B cell (primary cell): ENCODE results near the gene KCND1. TPM values are rescaled to one million over a fixed set of nuclear protein-coding genes. Genes with fewer than 3 reads are reported as not detected.

Experiments
- ATAC-seq: fragments of 200-7000 bp; cut with Tn5 transposase; one replicate; pipeline ENCODE4 v1.10.0; 2021; ENCODE audit warnings: low read depth, mild to moderate bottlenecking, moderate number of reproducible peaks, moderate library complexity
- CTCF ChIA-PET: fragments of 350-600 bp; sonication (Branson Sonifier 250); formaldehyde crosslinking; loops from one replicate; lab custom pipeline; 2021; ENCODE audit warnings: antibody characterized with exemption, inconsistent platforms; lab: Charles Lee
- POLR2A ChIA-PET: fragments of 350-600 bp; sonication (Branson Sonifier 250); formaldehyde crosslinking; loops from one replicate; lab custom pipeline; 2021; ENCODE audit warnings: antibody characterized with exemption; lab: Charles Lee
- DNase-seq: peaks from one replicate; pipeline ENCODE4 v3.0.0; 2013
- H2AFZ ChIP-seq: 2 replicates; pipeline ENCODE4 v1.6.1; 2012; ENCODE audit warnings: mild to moderate bottlenecking, low read depth, low read length; ENCODE audit not compliant: insufficient read depth, poor library complexity, severe bottlenecking
- H3K27ac ChIP-seq, 2 donors: 1 replicate in 1 of 2; 2 replicates in 1 of 2; pipeline ENCODE4 v1.5.1; 2012 to 2013; ENCODE audit warnings: low read length in 2 of 2, mild to moderate bottlenecking in 2 of 2, moderate library complexity in 1 of 2
- H3K27me3 ChIP-seq, 4 experiments: fragments of 200-600 bp in 1 of 4; sonication (generic) in 1 of 4; replicated peaks in 1 of 4; 1 replicate in 2 of 4; 2 replicates in 2 of 4; pipeline versions ENCODE4 v1.6.1 to v1.7.0; 2013 to 2016; ENCODE audit warnings: low read length in 3 of 4, mild to moderate bottlenecking in 2 of 4, mixed read lengths in 1 of 4, moderate library complexity in 1 of 4; ENCODE audit not compliant: insufficient read depth in 4 of 4, control insufficient read depth in 3 of 4; ENCODE audit errors: control extremely low read depth in 1 of 4
- H3K36me3 ChIP-seq, 2 experiments: replicated peaks in 1 of 2; 1 replicate in 1 of 2; 2 replicates in 1 of 2; pipeline versions ENCODE4 v1.6.1 to v1.7.1; 2013; ENCODE audit warnings: low read length in 1 of 2; ENCODE audit not compliant: insufficient read depth in 2 of 2, control insufficient read depth in 1 of 2; ENCODE audit errors: control extremely low read depth in 1 of 2, extremely low read depth in 1 of 2
- H3K4me1 ChIP-seq, 2 donors: fragments of 200-600 bp in 1 of 2; sonication (generic) in 1 of 2; 1 replicate in 1 of 2; 2 replicates in 1 of 2; pipeline versions ENCODE4 v1.5.1 to v1.6.1; 2013 to 2017; ENCODE audit warnings: low read length in 2 of 2; ENCODE audit not compliant: control insufficient read depth in 2 of 2, insufficient read depth in 2 of 2
- H3K4me2 ChIP-seq: replicated peaks from 2 replicates; pipeline ENCODE3; 2012; ENCODE audit warnings: mild to moderate bottlenecking, low read depth, low read length; ENCODE audit not compliant: poor library complexity, severe bottlenecking
- H3K4me3 ChIP-seq, 5 experiments: fragments of 200-600 bp in 1 of 5; sonication (generic) in 1 of 5; 1 replicate in 3 of 5; 2 replicates in 2 of 5; pipeline versions ENCODE4 v1.5.1 to v1.7.0; 2011 to 2016; ENCODE audit warnings: low read length in 4 of 5, mild to moderate bottlenecking in 4 of 5, low read depth in 2 of 5, control low read depth in 1 of 5, moderate library complexity in 1 of 5; ENCODE audit not compliant: insufficient read depth in 1 of 5; ENCODE audit errors: control extremely low read depth in 1 of 5, extremely low read depth in 1 of 5
- H3K79me2 ChIP-seq: fragments of 200-600 bp; sonication (generic); one replicate; pipeline ENCODE4 v1.6.0; 2016; ENCODE audit warnings: low read length; ENCODE audit not compliant: control insufficient read depth, insufficient read depth
- H3K9ac ChIP-seq: fragments of 200-600 bp; sonication (generic); 2 replicates; pipeline ENCODE4 v1.6.1; 2017; ENCODE audit warnings: mild to moderate bottlenecking, low read length, moderate library complexity
- H3K9me3 ChIP-seq, 3 donors: one replicate each; pipeline versions ENCODE4 v1.6.1 to v1.7.1; 2013; ENCODE audit warnings: low read length in 2 of 3; ENCODE audit not compliant: control insufficient read depth in 2 of 3, insufficient read depth in 1 of 3; ENCODE audit errors: control extremely low read depth in 1 of 3
- H4K20me1 ChIP-seq: 2 replicates; pipeline ENCODE4 v1.6.0; 2012; ENCODE audit warnings: mild to moderate bottlenecking, low read length; ENCODE audit not compliant: insufficient read depth, control insufficient read depth, poor library complexity, severe bottlenecking
- H3K27ac Mint-ChIP-seq: one replicate; pipeline ENCODE4 v1.8.0; 2021; ENCODE audit warnings: mixed read lengths
- H3K27me3 Mint-ChIP-seq: one replicate; pipeline ENCODE4 v1.8.0; 2021; ENCODE audit warnings: mixed read lengths
- H3K4me1 Mint-ChIP-seq: one replicate; pipeline ENCODE4 v1.8.0; 2021; ENCODE audit warnings: mixed read lengths
- H3K4me3 Mint-ChIP-seq: one replicate; pipeline ENCODE4 v1.8.0; 2021; ENCODE audit warnings: mixed read lengths
- H3K9me3 Mint-ChIP-seq: one replicate; pipeline ENCODE4 v1.8.0; 2022; ENCODE audit warnings: mixed read lengths; ENCODE audit not compliant: insufficient read depth
- EZH2 ChIP-seq: IDR thresholded peaks from 2 replicates; pipeline ENCODE4 v1.6.1; 2012; ENCODE audit warnings: borderline replicate concordance, low read depth, mild to moderate bottlenecking, moderate library complexity, low read length; ENCODE audit not compliant: insufficient read depth, poor library complexity, severe bottlenecking
- WGBS: methylation state at CpG from one replicate; pipeline ENCODE4 v1.1.5; 2013; ENCODE audit warnings: missing lambda C conversion rate; ENCODE audit not compliant: insufficient coverage; 5-methylcytosine and 5-hydroxymethylcytosine counted together
- intact Hi-C: fragments of 100-400 bp; cut with micrococcal nuclease; formaldehyde crosslinking; loops from one replicate; pipeline ENCODE4 v1.10.0; 2022
- polyA plus RNA-seq: library from polyadenylated mRNA; depleted of rRNA; stranded (reverse); fragments of >200 nt; gene quantifications from 2 replicates; pipeline ENCODE4 v1.2.3, GENCODE V29; 2012
- total RNA-seq, 2 donors: library from RNA; stranded (reverse); fragments of 120-200 nt in 1 of 2; gene quantifications; 1 replicate in 1 of 2; 2 replicates in 1 of 2; pipeline versions ENCODE4 v1.2.3 to v1.2.4, GENCODE V29; 2013 to 2022
- TF ChIP-seq, protein P1 (sequence below): fragments of 200-600 bp; IDR thresholded peaks from one replicate; pipeline ENCODE4 v1.8.0; 2022; ENCODE audit warnings: antibody characterized with exemption, mild to moderate bottlenecking

The KCND1 gene
- total and polyA plus RNA-seq, 2 donors (not counting 1 experiment from before 2014, with no cell fraction given), result 2.2 to 2.3 TPM

GRCh38 chrX:49019599-49020249 lies 48.1 kb upstream of the KCND1 start:
- no peak overlapping the region for H3K9ac ChIP-seq
- 100% methylated on average over 2 of the region's 7 CpGs for WGBS
- Mint-ChIP-seq H3K4me1 (no peaks in the 10 kb centered on the region), H3K4me3 (no peak overlapping the region), H3K9me3 (no peaks in the 10 kb centered on the region), H3K27ac (no peak overlapping the region), H3K27me3 (no peaks in the 10 kb centered on the region)
- DNase-seq (no peak), ATAC-seq (no peak)
- intact Hi-C loops, result no loop called here
- H3K9me3 ChIP-seq, result no peaks in the 10 kb centered on the region
- no peak overlapping the region for H2AFZ ChIP-seq
- H3K36me3 ChIP-seq, result no peaks in the 10 kb centered on the region
- no peak overlapping the region for H3K27ac ChIP-seq
- no peaks in the 10 kb centered on the region for H4K20me1 ChIP-seq
- no peak overlapping the region for H3K4me2 ChIP-seq
- H3K27me3 ChIP-seq, result no peaks in the 10 kb centered on the region
- ChIA-PET POLR2A (no interaction called here), CTCF (interaction anchor here (0.6 kb wide), 1 partner anchor 73 kb away, joined by 3 read pairs; no protein-coding TSS in a partner anchor)
- no peak overlapping the region for H3K4me3 ChIP-seq
- no peaks in the 10 kb centered on the region for H3K79me2 ChIP-seq
- no peaks in the 10 kb centered on the region for H3K4me1 ChIP-seq
- no peak for TF ChIP-seq EZH2
- TF ChIP-seq, protein P1, sequence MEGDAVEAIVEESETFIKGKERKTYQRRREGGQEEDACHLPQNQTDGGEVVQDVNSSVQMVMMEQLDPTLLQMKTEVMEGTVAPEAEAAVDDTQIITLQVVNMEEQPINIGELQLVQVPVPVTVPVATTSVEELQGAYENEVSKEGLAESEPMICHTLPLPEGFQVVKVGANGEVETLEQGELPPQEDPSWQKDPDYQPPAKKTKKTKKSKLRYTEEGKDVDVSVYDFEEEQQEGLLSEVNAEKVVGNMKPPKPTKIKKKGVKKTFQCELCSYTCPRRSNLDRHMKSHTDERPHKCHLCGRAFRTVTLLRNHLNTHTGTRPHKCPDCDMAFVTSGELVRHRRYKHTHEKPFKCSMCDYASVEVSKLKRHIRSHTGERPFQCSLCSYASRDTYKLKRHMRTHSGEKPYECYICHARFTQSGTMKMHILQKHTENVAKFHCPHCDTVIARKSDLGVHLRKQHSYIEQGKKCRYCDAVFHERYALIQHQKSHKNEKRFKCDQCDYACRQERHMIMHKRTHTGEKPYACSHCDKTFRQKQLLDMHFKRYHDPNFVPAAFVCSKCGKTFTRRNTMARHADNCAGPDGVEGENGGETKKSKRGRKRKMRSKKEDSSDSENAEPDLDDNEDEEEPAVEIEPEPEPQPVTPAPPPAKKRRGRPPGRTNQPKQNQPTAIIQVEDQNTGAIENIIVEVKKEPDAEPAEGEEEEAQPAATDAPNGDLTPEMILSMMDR, result no peak

- no peak overlapping the region for H3K27ac Mint-ChIP-seq
- Histone ChIP-seq H3K9ac (no peak overlapping the region), H3K27ac (no peak overlapping the region), H4K20me1 (no peaks in the 10 kb centered on the region), H3K27me3 (no peaks in the 10 kb centered on the region), H3K4me3 (no peak overlapping the region), H3K79me2 (no peaks in the 10 kb centered on the region), H3K4me1 (no peaks in the 10 kb centered on the region), H3K9me3 (no peaks in the 10 kb centered on the region), H2AFZ (no peak overlapping the region), H3K36me3 (no peaks in the 10 kb centered on the region), H3K4me2 (no peak overlapping the region)
- DNase-seq (no peak), ATAC-seq (no peak)
- ChIA-PET POLR2A (no interaction called here), CTCF (interaction anchor here (0.6 kb wide), 1 partner anchor 72 kb away, joined by 3 read pairs; no protein-coding TSS in a partner anchor)
- no peak overlapping the region for H3K4me3 Mint-ChIP-seq
- no peaks in the 10 kb centered on the region for H3K9me3 Mint-ChIP-seq
- no peaks in the 10 kb centered on the region for H3K4me1 Mint-ChIP-seq
- intact Hi-C loops, result no loop called here
- H3K27me3 Mint-ChIP-seq, result no peaks in the 10 kb centered on the region
- no peak for TF ChIP-seq EZH2
- TF ChIP-seq, protein P1, result no peak
- WGBS, result no CpG with 5 or more reads among the region's 2 CpGs
Measured at GRCh38 chrX:49019050-49019449, 47.4 kb upstream of the KCND1 start.
